Iris pigment epithelial cell (primary cell): ENCODE measurements around the gene CAMSAP1.

Experiments used
- DNase-seq: peaks from one replicate; pipeline ENCODE4 v3.0.0-alpha.2; 2011; ENCODE audit warnings: low read depth

The CAMSAP1 gene

DNA sequence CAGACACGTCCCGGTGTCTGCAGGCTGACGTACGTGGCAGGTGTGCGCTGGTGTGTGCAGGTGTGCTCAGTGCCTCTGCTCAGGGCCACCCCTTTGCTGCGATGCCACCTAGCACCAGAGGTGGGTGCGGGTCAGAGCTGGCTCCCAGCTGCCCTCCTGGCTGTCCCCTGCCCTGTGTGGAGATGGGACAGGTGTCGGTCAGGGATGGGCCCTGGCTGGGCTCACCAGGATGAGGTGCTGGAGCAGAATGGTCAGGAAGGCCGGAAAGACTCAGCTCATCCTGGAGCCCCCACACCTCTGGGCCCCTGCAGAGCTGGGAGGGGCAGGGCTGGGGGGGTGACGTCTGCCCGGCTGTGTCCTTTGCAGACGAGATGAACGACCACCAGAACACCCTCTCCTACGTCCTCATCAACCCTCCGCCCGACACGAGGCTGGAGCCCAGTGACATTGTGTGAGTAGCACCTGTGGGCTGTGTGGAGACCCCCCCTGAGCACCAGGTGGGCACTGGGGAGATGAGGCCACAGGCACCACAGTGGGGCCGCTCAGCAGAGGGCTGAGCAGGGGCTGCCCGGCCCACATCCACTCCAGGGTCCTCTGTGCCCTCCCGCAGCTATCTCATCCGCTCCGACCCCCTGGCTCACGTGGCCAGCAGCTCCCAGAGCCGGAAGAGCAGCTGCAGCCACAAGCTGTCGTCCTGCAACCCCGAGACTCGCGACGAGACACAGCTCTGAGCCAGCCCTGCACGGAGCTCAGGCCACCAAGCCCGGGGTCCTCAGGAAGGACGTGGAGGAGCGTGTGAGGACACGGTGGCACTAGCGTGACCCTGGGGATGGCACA, 115.7 kb downstream of the CAMSAP1 start:
- no peak for DNase-seq

DNA sequence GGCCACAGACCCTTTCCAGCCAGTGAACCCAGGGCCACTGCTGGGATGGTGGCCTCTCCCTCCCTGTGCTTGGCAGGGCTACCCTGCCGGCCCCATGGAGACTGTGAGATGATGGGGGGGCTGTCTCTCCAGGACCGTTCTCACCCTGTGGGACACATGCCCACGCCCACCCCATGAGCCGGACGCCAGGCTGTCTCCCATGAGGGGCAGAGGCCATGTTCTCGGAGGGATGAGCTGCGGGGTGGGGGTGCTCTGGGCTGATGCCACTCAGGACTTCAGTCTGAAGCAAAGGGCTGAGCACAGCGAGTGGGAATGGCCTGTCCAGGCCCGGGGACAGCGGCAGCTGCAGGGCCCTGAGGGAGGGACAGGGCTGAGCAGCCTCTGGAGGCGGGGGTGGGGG, 116.5 kb downstream of the CAMSAP1 start:
- no peak for DNase-seq

DNA sequence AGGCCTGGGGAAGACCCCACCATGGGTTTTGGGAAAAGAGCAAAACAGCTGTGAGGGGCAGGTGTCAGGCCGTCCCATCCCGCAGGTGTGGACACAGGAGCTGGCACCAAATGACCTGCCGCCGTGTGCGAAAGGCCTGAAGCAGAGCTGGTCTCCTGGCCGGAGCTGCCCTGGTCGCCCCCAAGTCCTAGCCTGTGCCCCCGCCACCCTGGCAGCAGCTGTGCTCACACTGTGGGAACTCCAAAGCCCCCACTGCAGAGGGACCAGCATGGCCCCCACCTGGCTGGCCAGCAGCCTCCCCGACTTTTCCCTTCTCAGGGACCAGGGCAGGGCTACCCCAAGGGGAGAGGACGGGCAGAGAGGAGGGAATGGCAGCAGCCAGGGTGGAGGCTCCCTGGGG, 117.0 kb downstream of the CAMSAP1 start:
- DNase-seq, result no peak

DNA sequence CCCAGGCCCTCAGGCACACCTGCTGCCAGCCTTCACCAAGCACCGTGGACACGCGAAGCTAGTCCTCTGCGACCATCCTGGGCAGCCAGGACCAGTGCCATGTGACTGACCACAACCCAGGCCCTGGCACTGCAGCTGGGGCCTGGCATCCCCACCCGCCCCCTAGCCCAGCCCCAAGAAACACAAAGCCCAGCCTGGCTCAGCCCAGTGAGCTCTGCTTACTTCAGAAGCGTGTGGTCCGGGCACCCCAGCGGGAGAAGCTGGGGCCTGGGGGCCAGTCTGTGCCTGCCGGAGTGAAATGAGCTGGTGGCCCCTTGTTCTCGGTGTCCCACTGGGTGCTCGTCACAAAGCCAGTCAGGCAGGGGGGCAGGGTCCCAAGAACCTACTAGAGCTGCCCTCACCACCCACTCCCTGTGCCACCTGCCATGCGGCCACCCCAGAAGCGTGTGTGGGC, 117.5 kb downstream of the CAMSAP1 start:
- no peak for DNase-seq

DNA sequence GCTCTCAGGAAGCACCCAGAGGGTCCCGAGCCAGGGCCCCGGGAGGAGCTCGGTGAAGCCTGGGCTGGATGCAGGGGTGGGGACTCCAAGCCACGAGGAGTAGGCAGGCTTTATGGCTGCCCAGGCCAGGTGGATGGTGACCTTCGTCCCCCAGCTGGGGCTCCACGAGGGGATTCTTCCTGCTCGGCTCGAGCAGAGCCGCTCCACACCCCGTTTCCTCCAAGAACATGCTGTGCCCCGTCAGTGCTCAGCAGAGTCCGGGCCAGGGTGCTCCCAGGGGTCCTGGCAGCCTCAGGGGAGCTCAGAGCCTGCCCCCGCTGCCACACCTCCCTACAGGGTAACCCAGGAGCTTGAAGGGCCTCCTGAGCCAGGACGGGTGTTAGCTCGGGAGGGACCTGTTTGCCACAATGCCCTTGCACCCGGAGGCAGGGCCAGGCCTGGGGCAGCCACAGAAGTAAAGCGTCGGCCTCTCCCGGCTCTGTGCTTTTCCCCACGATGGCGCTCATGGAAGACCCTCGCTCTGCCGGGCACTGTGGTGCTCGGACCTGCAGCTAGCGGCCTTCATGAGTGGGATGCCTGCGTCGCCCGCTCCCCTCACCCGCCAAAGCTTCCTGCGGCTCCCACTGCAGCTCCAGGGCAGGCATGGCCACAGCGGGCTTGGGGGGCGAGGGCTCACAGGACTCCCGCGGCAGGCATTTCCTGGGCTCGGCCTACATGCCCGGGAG, 118.6 kb downstream of the CAMSAP1 start:
- DNase-seq, result no peak

DNA sequence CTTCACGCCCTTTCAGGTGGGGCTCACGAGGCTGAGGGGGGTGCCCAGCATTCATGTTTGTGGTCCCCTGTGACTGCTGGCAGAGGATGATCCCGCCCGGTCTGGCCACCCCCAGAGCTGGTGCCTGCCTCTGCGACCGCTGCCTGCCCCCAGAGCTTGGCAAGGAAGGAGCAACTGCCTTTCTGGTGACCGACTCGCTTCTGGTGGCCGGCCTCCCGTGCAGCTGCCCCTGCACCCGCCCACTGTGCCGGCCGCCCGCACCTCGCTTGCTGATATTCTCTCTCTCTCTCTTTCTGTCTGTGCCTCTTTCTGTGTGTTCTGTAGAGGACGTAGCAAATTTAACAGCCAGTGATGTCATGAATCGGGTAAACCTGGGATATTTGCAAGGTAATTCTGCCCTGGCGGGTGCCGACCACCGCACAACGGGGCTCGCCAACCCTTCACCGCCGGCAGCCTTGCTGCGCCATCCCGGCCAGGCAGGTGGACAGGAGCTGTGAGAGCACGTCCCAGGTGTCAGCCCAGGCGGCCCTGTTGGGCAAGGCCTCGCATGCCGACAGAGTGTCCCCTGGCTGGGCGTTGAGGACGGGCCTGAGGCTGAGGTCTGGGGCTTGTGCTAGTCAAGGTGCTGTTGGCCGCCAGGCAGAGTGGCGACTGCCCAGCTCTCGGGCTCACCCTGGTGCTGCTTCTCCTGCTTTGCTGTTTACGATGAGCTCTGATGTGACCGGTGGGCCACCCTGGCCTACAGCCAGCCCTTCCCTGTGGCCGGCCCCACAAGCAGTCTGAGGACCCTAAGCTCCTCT, 119.4 kb downstream of the CAMSAP1 start:
- no peak for DNase-seq

DNA sequence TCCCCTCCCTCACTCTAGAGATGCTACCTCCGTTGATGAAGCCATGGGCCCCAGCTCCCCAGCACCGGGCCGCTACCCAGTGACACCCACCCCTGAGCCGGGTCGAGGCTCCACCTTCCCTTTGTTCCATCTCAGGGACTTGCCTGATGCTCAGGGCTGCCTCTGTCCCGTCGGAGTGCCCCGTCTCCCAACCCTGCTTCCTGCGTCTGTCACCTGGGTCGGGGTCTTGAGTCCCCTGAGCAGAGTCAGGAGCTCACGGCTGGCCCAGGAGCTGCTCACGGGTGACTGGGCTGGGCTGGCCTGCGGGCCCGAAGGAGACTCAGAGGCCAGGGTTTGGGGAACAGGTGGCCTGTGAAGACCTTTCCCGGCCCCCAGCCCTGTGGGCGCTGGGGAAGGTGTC, 120.0 kb downstream of the CAMSAP1 start:
- no peak for DNase-seq

DNA sequence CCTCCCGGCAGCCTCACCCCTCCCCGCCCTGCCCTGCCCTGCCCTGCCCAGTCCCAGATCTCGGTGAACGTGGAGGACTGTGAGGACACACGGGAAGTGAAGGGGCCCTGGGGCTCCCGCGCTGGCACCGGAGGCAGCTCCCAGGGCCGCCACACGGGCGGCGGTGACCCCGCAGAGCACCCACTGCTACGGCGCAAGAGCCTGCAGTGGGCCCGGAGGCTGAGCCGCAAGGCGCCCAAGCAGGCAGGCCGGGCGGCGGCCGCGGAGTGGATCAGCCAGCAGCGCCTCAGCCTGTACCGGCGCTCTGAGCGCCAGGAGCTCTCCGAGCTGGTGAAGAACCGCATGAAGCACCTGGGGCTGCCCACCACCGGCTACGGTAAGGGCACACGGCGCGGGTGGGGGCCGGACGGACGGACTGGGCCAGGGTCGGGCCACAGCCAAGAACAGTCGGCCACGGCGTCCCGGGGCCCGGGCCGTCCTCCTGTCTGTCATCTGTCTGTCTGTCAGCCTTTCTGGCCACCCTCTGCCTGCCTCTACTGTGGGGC, 121.1 kb downstream of the CAMSAP1 start:
- DNase-seq, result no peak

DNA sequence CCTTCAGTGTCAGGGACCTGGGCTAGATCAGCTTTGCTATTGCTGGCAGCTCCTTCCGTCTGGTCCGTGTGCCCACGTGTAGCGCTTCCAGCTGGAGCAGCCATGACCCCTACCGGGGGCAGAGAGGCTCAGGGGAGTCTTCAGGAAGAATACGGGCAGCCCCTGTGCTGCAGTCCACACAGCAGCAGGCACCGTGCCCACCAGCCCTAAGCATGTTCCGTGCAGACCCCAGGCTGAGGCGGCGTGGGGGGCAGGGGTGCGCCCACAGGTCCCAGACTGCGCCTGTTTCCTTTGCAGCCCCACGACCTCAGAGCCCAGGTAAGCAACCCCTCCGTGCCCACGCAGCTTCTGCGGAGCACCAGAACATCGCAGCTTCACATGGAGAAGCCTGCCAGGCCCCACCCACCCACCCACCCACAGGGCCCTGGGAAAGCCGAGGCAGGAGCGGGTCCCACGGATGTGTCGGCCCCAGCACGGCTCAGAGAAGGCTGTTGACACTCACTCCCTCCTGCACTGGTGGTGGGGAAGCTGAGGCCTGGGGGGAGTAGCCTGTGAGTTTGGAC, 122.3 kb downstream of the CAMSAP1 start:
- no peak for DNase-seq

DNA sequence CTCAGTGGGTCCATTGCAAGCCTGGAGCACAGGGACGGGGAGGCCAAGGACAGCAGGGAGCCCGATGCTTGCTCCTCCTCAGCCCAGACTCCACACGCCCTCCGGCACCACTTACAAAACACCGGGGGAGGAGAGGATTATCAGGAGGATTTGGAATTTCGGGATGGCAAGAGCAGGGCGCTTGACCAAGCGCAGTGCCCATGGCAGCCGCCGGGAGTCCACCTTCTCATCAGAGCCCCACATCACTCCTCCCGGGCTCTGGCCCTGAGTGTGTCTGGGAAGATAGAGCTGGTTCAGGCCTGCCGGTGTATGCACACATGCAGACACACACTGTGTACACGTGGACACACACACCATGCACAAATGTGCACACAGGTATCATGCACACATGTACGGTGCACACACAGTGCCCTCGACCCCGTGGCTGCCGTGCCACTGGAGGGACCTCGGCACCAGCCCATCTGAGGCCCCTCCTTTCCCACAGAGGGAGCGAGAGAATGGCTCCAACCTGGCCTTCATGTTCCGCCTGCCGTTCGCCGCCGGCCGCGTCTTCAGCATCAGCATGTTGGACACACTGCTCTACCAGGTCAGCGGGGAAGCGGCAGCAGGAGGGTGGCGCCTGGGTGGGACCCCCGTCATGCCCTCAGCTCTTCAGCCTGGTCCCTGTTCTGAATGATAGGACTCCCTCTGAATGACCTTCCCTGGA, 123.7 kb downstream of the CAMSAP1 start:
- no peak for DNase-seq

DNA sequence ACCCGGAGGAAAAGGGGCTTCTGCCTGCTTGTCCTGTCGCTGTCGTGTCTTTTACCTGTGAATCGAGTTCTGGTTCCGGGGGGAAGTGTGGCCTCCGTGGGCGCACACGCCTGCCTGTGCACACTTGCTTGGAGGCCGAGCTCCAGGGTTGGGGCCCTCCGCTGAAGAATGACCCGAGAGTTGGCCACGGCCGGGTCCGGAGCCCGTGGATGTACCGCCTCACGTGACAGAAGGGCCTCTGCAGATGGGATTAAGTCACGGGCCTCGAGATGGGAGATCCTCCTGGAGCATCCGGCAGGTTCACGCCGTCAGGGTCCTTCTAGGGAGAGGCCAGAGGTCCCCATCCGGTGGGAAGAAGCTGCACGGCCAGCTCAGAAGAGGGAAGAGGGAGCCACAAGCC, 124.4 kb downstream of the CAMSAP1 start:
- no peak for DNase-seq

DNA sequence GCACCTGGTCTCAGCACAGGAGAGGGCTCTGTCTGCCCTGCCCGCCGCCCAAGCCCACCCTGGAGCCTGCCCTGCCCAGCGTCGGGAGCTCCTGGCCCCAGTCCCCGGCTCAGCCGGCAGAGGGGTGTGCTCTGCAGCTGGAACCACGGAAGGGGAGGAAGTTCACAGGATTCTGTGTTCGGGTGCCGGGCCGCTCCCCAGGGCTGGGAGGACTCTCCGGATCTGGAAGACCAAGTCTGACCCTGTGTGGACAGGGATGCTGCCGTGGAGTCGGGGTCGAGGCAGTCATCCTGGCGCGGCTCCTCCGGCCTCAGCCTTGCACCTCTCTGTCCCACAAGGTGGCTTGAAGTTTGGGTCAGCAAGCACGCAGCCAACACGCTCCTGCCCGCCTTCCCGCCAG, 126.7 kb downstream of the CAMSAP1 start:
- no peak for DNase-seq

DNA sequence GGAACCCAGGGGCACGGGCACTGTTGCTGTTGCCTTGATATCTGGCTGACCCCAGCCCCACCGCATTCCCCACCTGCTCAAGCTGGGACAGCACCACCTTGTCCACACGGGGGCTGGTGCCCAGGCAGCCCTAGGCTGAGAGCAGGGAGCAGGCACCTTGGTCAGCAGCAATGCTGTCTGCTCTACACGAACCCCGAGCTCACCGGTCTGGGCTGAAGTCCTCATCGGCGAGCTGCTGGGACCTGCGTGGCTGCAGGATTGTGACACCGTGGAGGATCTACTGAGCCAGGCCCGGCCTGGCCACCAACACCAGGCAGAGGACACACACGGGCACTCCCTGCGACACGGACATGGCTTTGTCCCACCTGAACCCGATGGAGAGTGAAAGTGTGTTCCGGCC, 127.3 kb downstream of the CAMSAP1 start:
- DNase-seq, result no peak

DNA sequence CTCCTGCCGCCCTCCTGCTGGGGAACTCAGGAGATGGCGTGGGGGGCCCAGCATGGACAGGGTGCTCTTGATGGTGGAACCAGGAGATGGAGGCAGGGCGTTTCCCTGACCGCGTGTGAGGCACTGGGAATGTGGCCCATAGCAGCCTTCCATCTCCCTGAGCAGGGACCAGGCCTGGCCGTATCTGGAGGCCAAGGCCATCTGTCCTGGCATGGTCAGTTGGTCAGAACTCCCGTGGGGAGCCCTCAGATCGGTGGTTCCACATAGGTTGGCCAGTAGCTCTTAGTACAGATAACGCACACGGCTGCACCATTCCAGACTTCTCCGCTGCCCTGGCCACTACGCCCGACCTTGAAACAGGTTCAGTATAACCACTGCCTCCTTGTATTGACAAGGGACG, 127.8 kb downstream of the CAMSAP1 start:
- DNase-seq, result no peak

DNA sequence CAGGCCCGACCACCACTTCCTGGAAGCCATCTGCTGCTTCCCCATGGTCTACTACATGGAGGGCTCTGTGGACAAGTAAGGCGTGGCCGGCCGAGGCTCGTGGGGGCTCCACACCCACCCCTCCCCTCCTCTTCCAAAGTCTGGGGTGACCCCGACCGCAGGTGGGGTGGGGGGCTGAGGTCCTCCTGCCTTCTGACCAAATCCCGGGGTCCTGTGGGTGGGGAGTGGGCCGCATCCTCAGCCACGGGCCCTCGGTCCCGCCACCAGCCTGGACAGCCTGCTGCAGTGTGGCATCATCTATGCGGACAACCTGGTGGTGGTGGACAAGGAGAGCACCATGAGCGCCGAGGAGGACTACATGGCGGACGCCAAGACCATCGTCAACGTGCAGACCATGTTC, 128.9 kb downstream of the CAMSAP1 start:
- DNase-seq, result no peak

DNA sequence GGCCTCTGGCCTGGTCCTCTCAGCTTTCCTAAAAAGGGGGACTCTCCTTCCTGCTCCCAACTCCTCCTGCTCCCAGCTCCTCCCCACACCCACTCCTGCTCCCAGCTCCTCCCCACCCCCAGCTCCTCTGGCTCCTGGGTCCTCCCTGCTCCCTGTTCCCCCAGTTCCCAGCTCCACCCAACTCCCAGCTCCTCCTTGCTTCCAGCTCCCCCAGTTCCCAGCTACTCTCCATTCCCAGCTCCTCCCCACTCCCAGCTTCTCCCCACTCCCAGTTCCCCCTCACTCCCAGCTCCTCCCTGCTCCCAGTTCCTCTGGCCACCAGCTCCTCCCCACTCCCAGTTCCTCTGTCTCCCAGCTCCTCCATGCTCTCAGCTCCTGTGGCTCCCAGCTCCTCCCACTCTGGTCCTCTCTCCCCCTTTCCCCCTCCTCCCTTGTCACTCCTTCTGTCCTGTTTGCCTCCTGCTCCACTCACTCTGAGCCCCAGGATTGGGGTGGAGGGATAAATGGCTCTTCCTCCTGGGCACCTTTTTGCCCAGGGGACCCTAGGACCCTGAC, 129.6 kb downstream of the CAMSAP1 start:
- no peak for DNase-seq

DNA sequence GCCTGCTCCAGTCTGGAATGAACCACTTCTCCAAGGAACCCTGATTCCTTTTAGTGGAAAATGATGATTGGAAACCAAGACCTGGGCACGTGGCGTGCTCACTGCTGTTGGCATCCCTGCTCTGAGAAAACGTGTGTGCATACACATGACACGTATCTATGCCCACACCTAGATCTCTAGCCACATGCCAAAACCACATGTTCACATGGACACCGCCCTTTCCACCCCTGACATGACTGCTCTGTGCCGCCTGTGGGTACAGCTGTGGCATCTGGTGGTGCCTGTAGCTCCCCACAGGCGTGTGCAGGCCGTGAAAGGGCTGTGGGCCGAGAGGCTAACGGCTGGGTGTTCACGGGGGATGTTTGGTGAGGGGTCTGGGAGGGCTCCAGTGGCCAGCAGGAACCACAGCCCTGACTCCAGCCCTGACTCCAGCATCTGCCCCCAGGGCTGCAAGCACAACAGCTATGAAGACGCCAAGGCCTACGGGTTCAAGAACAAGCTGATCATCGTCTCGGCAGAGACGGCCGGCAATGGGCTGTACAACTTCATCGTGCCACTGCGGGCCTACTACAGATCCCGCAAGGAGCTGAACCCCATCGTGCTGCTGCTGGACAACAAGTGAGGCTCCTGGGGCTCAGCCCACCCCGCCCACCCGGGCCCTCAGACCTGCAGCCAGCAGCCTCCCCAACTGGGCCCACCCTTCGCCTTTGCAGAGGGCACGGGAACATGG, 130.3 kb downstream of the CAMSAP1 start:
- no peak for DNase-seq

DNA sequence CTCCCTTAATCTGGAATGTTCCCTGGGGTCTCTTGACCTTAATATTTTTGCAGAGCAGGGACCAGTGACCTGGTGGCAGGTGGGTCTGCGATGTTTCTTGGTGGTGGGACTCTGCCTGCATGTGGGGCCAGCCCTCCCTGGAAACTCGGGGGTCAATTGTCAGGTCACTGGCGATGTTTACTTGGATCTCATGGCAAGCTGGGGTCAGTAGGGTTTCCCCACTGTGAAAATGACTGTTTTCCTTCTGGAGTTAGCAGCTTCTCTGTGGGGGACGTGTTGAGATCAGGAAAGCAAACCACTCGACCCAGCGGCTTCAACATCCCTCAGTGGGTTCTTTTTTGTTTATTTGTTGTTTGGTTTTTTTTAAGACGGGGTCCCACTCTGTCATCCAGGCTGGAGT, 131.4 kb downstream of the CAMSAP1 start:
- no peak for DNase-seq

DNA sequence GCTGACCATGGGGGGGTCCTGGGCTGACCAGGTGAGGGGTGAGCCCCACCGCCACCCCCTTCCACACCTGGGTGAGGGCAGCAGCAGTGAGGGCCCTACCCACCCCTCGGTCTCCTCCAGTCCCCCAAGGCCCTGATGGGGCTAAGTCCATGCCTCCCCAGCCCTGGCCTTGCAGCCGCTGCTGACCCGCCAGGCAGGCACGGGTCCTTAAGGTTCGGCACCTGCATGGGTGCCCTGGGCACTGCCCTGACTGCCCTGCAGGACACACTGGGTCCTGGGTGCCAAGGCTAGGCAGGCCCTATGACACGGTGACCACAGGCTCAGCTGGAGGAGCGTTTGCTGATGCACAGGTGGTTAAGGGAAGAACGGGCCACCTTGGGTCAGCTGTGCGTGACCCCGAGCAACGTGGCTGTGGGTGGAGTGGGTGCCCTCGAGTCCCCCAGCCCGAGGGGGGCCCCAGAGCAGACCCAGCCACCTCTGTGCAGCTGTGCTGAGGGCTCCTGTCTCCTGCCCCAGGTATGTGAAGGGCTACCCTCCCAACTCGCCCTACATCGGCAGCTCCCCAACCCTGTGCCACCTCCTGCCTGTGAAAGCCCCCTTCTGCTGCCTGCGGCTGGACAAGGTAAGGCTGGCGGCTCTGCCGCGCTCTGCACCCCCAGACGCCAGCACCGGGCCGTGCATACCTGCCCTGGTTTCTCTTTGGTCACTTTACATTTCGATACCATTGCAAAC, 132.4 kb downstream of the CAMSAP1 start:
- no peak for DNase-seq
